NT2/D1 (cell line): ENCODE data around the gene SKOR2.

Experiments used
- SUZ12 ChIP-seq: IDR thresholded peaks from 2 replicates; pipeline ENCODE4 v1.6.1; 2011; ENCODE audit not compliant: insufficient read length, insufficient read depth; ENCODE audit errors: extremely low read depth
- YY1 ChIP-seq: IDR thresholded peaks from 2 replicates; pipeline ENCODE4 v1.6.1; 2011; ENCODE audit not compliant: insufficient read length, insufficient read depth
- ZNF274 ChIP-seq: IDR thresholded peaks from 2 replicates; pipeline ENCODE4 v1.6.1; 2011; ENCODE audit warnings: mild to moderate bottlenecking, low read depth, low read length

DNA sequence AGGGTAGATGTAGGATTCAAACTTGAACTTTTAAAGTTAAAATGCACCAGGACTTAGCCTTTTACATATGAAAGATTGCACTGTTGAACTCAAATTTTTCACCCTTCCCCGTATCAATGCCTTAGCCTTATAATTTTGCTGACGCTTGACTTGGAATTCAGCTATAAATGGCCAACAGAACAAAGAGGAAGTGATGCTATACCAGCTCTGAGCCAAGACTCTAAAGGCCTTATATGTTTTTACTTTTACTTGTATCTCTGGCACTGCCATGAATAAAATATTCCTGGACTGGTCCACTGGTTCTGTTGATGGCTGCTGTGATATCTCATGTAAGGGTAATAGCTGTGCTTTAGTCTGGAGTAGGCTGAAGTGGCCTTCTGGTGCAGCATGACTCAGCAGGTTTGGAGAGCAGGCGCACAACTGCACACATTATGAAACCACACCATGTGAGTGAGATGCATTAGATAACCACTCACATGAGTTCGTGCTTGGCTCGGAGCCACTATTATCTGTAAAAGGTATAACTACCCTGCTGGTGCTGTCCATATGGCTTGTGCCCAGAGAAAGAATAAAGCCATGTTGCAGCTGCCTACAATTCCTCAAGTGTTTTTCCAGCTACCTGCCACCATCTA lies 66.9 kb downstream of the SKOR2 start:
- TF ChIP-seq YY1 (no peak), SUZ12 (no peak), ZNF274 (no peak)
